IPS DF 4.7 (cell line): ENCODE results near the gene MEIS1.

Experiments
- DNase-seq: peaks from one replicate; pipeline ENCODE4 v3.0.0-alpha.2; 2013; ENCODE audit warnings: low spot score; ENCODE audit errors: extremely low read depth

Gene MEIS1

GRCh38 chr2:66443979-66444861, 9.3 kb downstream of the MEIS1 start:
- no peak for DNase-seq

DNA sequence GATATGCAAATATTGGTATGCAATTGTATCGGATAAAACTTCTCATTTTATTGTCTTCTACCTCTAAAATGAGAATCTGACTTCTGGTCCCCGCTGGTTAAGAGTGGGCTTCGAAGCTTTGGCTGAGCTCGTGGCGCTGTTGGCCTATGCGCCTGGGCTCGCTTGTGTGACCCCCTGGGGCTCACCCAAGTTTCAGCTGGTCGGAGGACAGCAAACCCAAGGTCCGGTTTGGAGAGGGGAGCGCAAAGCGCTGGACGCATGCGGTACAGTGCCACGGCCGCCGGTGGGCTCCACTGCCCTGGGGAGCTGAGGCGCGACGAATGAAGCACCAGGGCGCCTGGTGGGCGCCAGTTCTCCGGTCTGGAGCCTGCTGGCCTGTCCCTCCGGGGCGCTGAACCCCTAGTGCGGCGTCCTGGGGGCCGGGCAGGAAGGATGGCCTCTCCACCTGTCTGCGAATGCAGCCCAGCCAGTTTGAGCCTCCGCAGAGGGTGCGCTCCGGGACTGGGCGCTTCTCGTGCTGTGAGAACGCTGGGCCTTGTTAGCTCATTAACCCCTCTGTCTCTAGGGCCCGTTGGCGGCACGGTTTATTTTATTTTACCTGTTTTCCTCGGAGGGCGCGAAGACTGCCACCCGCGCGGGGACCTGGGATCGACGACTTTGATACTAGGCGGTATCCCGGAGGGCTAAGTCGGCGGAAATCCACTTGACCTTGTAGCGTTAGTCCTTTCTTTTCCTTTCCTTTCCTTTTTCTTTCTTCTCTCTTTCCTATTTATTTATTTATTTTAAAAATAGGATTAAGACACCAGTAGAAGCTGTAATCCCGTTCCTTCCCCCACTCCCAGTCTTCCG, 10.4 kb downstream of the MEIS1 start:
- DNase-seq: no peak

DNA sequence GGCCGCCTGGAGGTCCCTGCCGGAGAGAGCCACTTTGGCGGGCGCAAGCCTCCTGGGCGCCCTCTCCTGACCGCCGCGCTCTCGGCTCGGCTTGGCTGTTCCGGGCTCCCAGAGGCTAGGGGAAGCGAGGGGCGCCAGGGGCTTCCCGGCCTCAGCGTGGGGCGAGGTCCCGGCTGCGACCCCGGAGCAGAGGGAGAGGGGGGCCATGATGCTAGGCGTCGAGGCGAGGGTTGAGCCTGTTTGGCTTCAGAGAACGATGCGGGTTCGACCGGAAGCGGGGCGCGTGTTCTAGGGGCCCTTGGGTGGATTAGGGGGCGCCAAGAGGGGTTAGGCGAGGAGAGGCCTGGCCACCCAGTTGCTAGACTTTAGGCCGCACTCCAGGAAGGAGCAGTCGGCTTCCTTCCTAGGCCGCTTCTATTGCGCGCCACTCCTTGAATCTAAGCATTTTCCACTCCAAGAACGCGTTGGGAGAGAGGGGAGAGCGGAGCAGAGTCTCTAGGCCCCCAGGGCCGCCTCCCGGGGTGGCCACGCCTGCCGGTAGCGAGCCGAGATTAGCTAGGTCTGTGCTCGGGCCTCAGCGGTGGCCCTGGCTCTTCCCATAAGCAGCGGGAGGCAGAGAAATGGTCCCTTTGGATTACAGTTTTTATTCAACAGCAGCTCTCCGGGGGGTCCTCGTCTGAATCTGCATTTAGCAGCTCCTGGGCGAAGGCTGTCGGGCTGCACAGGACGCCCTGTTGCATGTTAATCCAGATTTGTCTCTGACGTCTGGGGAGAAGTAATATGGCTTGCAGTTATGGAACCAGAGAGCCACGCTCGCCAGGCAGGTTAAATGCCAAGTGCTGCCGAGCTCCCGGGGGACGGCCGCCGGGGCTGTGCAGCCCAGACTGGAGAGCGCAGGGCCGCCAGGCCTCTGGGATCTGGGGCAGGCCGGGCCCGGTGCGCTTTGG, 11.3 kb downstream of the MEIS1 start:
- no peak for DNase-seq

GRCh38 chr2:66446941-66447340, 12.0 kb downstream of the MEIS1 start:
- DNase-seq: no peak

- DNase-seq: no peak
Observed at GRCh38 chr2:66447677-66448076, 12.8 kb downstream of the MEIS1 start.

- no peak for DNase-seq
Observed at GRCh38 chr2:66448136-66448991, 13.4 kb downstream of the MEIS1 start.

GRCh38 chr2:66452214-66452613, 17.3 kb downstream of the MEIS1 start:
- DNase-seq: no peak

DNA sequence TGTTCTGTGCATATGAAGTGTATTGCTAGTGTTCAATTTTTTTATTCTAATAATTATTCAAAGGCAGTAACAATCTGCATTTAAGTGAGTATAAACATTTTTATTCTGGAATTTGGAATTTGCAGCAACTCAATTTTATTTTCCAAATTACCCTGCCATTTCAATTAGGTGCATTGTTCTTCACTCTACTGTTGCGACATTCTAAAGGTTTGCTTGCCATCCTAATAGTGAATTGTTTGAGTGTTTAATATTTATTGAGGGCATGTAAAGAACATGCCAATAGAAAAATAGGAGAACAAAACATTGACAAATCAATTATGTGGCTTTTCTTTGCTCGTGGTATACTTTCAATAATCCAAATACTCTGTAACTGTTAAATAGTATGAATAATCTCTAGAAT, 18.0 kb downstream of the MEIS1 start:
- DNase-seq: no peak

DNA sequence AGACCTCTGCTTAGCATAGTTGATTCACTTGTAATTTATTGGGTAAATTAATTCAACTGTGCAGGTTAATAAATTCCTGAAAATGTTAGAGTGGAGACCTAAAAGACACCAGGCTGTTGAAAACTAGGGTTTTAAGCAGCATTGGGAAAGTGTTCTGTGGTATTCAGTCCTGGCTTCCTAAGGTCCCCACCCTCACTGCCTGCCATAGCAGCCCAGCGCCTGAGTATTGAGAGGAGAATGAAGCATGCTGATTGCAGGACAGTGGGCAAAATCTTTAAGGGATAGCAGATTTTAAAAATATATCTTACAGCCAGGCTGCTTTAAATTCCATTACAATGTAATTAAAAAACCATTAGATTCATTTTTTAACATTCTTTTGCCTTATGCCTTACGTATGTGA, 20.6 kb downstream of the MEIS1 start:
- no peak for DNase-seq

DNA sequence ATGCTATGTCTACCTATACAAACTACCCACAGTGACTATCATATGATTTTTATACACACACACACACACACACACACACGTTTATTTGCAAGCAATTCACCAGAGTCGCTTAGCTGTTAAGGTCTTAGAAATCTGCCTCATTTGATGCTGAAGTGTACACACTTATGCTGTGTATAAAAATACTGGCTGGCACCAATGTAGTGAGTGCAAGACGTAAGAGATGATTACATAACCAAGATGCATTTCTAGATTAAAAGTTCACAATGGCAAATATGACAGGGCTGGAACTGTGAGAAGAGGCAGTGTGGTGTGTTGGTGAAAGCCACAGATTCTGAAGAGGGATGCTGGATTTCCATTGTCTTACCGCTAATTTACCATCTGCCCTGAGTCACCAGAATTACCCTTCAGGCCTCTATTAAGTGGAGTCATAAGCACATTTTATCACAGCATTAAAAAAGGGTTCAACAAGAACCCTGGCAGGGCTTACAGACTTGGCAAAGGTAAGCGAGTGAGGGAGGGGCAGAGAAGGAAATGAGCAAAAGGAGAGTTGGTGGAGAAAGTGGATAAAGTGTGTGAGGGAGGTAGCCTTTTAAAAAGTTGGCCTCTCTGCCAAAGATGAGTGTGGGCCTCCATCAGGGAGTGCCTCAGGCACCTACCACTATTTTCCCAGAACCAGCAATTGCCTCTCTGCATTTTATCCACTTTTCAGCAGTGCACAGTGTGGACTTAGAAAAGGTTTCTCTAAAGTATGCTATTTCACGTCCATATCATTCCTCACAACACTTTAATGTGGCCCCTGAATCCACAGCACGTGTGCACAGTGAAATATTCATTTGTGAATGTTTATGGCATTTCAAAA, 21.5 kb downstream of the MEIS1 start:
- DNase-seq: no peak

DNA sequence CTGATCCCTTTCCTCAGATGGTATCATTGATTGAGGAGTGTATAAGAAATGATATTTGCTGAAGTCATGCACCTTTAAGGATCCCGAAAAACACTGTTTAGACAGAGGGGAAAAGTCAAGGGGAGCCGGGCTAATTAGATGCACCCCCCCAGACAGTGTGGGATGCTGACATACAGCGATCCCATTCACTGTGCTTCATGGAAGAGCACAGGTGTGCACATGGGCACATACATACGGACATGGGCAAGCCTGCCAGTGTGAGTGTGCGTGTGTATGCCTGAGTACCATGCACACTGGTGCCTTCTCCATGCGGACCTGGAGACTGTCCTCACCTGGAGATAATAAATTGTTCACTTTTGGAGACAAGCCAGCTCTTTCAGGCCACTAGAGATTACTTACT, 22.6 kb downstream of the MEIS1 start:
- no peak for DNase-seq

- DNase-seq: no peak
Observed at GRCh38 chr2:66460031-66460430, 25.1 kb downstream of the MEIS1 start.

DNA sequence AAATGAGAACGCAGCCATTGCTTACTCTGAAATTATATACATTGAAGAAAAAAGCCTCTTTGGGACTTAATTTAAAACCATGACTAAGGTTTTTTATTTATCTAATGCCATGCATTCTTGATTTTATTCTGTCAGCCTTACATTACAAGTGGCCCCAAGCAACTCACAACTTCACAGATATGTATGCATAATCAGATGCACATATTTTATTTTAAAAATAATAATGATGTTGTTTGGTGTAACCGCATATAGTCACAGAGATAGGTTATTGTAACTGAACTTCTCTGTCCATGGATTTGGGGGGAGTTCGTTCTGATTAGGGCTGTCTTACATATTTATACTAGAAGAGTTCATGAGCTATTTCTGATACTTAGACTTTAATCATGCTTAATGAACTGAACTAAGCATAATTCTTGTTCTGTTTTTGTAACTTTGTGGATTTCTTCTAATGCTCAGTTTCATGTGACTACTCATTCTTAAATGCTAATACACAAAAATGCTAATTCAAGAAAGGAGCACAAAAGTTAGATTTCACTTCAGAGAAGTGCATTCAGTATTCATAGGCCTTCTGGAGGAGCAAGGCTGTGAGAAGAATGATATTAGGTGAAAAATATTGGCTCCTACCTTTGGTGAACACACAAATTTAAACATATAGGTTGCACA, 26.2 kb downstream of the MEIS1 start:
- no peak for DNase-seq

DNA sequence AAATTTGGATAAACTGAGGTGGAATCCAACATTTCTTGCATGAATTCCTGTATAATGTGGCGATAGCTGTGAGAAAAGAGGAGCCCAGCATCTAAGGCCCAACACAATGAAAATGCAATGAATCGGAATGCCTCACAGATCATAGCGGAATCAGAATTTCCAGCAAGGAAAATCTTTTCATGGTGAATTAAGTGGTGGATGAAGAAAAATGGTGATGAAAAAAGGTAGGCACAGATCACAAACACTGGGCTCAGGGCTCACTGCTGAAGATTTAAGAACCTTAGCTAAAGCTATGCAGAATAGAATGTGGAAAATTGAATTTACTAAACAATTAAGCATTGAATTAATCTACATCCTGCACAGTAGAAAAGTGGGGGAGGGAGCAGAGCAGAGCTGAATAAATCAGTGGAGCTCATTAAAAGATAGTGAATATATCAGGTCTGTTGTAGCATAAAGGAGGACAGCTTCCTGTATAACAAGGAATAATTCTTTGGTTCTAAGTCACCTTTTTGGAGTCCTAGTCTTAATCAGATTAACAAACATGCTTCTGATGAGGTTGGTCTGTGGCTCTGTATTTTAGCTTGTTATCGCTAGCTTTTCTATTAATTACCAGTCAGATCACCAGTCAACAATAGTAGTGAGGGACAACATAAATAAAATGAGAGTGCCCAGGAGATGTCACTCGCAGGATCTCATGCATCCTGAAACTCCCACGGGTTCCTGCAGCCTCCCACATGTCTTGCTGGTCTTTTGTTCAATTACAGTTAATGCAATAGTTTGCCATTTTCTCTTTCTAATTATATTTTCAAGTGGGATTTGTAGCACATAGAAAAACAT, 27.0 kb downstream of the MEIS1 start:
- no peak for DNase-seq

- DNase-seq: no peak
Observed at GRCh38 chr2:66462501-66462825, 27.5 kb downstream of the MEIS1 start.

- no peak for DNase-seq
Observed at GRCh38 chr2:66463206-66463755, 28.4 kb downstream of the MEIS1 start.

- no peak for DNase-seq
Observed at GRCh38 chr2:66464930-66465637, 30.2 kb downstream of the MEIS1 start.
